Mesenteric fat pad (tissue), 1 donor: ENCODE data around the gene SCFD2. TPM values are rescaled to one million over a fixed set of nuclear protein-coding genes. Genes with fewer than 3 reads are reported as not detected.
"Not testable (repeated sequence)": the region's sequence is repeated elsewhere in the genome, so short reads cannot be mapped to it uniquely, and the experiment has no call there.

Experiments
- DNase-seq: peaks from one replicate; pipeline ENCODE4 v3.0.0-alpha.2; 2020; ENCODE audit warnings: low spot score
- total RNA-seq: library from RNA; stranded (reverse); fragmentation: NEBNext Ultra II Directional; extraction: Animal tissue kit (Norgen Biotek cat#: 25700); gene quantifications from one replicate; pipeline ENCODE4 v1.2.1, GENCODE V29; 2021
- donor health status: DM: yes; HTN: yes; CAD: no.

The SCFD2 gene
- total RNA-seq, 1 donor from 2014 or later: 23.3 TPM

DNA sequence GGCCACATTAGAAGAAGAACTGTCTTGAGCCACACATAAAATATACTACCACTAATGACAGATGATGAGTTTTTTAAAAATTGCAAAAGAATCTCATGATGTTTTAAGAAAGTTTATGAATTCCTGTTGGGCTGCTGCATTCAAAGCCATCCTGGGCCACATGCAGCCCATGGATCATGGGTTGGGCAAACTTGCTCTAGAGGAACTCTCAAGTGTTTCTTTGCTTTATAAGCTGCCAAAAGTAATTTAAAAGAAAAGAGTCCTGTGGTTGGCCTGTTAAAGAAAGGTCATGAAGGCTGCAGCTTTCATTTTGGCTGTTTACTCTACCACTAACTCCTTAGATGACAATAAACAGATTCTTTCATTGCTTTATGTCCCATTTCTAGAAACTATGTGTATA lies 218.2 kb downstream of the SCFD2 start:
- no peak for DNase-seq

DNA sequence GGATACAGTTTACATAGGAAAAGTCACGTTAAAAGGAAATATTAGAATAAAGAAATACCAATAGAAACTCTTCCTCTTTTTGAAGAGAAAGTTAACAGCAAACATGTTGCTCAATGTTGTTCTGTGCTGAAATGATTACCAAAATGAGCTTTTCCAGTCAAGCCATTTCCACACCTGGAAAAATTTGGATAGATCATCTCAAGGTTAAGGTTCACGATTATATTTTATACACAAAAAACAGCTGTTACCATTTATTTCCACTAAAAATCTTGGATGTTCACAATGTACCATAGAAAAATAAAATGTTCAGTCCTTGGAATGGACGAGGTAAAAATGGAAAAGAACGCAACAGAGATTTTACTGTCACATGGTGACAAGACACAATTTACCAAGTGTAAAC lies 218.7 kb downstream of the SCFD2 start:
- DNase-seq: no peak

DNA sequence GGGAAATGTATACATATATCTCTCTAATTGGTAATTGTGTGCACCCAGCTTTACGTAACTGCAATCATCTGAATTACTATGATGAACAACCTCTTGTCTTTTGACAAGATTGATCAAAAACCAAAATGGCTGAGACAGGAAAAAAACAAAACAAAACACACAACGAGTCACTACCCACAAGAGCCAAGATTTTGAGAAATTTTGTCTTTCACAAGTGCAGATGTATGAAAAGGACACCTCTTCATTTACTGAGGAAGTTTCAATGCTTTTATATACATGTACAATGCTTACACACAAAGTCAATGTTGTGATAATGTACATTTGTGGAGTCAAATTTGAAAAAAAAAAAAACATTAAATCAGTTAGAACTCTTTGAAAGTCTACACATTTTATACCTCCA lies 224.6 kb downstream of the SCFD2 start:
- DNase-seq: no peak

DNA sequence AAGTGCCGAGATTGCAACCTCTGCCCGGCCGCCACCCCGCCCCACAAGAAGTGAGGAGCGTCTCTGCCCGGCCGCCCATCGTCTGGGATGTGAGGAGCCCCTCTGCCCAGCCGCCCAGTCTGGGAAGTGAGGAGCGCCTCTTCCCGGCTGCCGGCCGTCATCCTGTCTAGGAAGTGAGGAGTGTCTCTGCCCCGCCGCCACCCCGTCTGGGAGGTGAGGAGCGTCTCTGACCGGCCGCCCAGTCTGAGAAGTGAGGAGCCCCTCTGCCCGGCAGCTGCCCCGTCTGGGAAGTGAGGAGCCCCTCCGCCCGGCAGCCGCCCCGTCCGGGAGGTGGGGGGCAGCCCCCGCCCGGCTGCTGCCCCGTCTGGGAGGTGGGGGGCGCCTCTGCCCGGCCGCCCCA lies 226.6 kb downstream of the SCFD2 start:
- not testable (repeated sequence) for DNase-seq

DNA sequence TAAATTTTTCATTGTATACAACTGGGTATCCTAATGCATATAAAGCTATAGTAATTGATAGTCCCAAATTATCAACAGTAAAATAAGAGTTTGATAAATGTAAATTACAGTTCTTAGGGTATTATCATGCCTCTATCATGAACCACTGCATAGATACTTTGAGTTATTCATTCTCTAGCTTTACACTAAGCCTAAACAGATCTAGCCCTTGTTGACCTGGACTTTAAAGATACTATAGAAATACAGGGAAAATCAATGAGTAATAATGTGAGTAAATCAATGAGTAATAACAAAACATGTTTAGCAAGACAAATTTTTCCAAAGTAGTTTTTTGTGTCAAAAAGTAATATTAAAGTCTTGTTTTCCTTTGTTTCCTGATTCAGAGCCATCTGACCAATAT lies 228.4 kb downstream of the SCFD2 start:
- DNase-seq: no peak

DNA sequence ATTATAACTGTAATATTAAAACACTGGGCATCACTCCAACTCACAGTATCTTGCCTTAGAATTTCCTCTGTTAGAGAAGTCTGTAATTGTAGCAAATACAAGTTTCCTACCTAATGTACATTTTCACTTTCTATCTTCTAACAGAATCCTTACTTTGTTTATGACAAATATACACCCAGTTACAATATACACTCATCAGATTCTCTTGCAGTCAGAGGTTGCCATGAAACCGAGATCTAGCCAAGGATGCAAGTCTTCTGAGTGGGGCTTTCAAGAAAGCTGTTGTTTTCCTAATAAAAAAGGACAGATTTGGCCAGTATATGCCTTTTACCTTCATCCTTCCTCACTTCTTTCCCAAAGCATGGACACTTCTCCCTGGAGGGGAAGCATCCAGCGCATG lies 228.9 kb downstream of the SCFD2 start:
- DNase-seq: no peak

DNA sequence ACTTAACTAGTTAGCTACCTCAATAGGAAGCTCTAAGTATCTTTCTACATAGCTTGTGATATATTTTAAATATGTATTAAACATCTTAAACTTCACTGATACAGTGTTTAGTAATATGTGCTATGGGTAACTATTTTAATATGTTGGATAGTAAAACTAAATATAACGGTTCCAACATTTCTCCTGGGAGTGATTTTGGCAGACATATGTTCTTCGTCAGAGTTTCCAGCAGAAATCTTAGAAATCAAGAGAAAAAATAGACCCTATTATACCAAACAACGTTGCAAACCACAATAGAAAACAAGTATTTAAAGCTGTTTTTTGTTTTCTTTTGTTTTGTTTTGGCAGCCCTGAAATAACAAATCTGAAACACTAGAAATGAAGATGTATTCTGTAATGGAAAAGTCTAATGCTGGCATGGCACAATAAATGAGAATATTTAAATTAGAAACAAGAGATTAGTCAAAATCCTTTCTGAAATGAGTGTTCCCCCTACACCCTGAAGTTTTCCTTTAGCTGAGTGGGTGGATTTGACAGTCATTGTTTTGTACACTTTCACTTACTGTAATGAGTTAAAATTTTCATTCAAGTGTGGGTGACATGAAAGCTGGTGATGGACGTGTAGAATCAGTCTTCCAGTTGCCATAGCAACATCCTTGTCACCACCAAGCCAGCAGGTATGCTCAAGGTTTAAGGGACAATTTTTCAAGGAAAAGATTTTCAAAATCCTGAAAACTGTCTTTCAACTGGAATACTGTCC lies 233.5 kb downstream of the SCFD2 start:
- no peak for DNase-seq

DNA sequence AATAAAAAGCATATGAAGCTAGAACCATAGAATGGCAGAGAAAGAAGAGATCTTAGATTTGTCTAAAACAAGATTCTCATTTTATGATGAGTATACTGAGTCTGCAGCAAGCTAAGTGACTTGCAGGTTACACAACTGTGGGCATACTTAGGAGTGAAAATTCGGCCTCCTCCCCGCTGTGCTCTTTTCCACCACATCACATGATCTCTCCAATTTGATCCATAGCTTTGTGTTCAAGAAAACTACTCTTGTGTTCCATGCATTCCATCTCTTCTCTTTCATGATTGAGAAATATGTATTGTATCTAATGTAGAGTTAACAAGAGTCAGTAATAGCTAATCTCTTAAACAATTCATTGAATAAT lies 234.3 kb downstream of the SCFD2 start:
- DNase-seq: no peak

DNA sequence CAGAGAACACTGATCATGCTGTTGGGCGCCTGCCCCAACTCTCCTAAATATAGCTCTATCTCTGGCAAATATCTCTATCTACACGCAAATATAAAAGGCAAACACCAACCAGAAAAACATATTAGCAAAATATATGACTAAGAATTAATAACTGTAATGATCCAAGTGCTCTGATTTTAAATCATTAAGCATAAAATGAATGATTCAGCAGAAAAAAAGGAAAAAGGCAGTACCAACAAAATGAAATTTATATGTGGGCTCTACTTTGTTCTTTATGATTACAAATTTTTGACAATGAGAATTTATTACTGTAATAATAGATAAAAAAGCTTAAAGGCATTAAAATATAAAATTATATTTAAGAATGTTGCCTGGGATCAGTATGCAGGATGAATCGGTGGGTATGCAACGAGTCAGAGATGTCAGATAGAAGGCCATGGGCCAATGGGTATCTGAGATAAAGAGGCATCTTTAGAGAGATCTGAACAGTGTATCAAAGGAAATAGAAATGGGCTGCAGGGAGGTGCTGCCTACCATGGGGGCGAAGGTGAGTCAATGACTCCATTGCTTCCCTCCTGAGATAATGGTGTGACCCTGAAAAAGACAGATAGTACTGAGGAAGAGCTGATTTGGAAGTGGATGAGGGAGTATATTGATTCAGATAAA lies 234.8 kb downstream of the SCFD2 start:
- no peak for DNase-seq

DNA sequence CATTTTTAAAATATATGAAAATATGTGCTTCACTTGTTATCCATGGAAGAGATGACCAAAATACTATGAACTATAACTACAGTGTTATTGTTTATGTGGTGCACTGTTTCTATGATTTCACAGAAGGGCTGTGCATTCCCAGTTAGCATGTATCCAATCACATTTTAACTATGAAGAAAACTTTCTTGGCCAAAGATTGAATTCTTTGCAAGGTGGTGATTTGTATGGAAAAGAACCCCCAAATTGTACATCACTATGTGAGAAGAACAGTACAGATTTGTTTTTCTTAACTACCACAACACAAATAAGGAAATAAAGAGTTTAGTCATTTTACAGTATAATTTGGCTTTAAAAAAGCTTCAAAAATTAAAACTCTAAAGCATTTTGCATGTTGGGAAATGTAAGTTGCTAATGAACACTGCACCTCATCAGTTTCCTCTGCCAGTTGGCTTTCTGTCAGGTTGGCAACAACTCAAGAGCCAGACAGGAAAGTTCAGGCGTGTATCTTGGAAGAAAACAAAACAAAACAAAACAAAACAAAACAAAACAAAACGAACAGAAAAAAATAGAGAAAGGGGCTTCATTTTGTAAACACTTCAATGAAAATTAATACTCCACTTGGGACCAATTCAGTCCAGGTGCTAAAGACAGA lies 237.0 kb downstream of the SCFD2 start:
- no peak for DNase-seq

DNA sequence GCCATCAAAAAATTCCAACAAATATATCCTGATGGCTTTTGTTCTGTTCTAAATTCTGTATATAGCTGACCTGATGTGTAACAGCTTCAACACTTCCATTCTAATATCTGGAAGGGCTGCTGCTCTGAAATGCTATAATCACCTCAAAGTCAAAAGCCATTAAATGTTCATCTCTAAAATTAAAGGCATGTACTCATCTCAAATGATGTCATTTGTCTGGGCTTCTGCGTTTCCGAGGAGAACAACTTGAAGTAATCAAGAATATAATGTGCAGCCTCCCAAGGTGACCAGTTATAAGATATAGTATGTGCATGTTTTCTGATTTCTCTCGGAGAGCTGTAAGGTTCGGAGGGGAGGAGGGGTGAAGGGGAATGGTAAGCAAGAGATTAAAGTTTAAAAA lies 237.6 kb downstream of the SCFD2 start:
- DNase-seq: no peak

DNA sequence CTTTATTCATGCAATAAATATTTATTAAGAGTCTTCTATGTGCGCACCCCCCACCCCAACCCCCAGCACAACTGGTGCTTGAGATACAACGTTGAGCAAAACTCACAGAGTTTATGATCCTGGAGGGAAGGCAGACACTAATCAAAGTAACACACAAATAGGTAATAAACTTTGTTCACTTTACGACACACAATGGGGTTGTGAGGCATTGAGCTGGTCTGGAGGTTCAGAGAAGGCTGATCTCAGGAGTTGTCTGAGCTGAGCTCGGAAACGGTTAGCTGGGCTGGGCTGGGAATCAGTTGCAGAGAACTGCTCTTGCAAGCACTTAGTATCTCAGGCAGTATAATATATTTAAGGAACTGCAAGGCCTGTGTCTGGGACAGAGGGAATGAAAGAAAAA lies 238.5 kb downstream of the SCFD2 start:
- DNase-seq: no peak

DNA sequence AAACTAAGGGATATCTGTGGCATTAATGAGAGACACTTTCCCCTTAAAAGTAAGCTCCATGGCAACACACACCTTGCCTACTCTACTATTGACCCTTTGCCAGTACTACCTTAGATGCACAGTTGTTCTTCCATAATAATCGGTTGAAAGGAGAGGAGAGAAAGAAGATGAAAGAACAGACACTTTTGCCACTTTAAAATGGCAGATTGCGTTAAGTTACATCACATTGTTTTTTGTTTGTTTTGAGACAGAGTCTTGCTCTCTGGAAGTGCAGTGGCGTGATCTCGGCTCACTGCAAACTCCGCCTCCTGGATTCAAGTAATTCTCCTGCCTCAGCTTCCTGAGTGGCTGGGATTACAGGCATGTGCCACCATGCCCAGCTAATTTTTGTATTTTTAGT lies 239.8 kb downstream of the SCFD2 start:
- no peak for DNase-seq

DNA sequence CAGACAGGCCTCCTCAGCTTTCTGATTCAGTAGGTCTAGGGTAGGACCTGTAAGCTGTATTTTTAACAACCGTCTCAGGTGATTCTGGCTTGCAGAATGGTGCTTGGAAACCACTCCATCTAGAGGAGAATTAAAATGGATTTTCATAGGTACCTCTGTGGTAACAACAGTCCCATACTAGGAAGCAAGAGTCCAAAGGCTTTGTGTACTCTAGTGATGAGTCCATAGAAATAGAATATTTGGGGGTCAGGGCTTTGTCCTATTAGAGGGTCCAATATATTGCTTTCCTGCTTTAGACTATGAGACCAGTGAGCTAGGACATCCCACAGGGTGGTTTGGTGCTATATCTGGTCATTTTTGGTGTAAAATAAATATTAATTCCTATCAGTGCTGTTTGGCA lies 242.0 kb downstream of the SCFD2 start:
- DNase-seq: no peak

DNA sequence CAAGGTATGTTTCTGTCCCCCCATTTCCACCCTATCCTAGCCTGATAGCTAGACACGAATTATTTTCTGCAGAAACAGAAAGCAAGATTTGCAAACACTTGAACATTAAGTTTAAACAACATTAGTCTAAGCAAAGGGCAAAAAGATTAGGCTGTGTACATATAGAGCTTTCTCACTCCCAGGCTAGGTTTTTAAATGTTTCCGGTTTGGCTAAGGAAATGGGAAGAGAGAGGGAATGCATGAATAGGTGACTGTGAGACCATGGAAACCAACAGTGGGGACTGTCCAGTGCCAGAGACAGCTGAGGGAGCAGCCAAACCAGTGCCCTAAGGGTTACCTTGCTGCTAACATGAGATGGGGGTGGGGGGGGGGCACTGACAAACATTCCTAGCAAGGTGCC lies 242.7 kb downstream of the SCFD2 start:
- no peak for DNase-seq

DNA sequence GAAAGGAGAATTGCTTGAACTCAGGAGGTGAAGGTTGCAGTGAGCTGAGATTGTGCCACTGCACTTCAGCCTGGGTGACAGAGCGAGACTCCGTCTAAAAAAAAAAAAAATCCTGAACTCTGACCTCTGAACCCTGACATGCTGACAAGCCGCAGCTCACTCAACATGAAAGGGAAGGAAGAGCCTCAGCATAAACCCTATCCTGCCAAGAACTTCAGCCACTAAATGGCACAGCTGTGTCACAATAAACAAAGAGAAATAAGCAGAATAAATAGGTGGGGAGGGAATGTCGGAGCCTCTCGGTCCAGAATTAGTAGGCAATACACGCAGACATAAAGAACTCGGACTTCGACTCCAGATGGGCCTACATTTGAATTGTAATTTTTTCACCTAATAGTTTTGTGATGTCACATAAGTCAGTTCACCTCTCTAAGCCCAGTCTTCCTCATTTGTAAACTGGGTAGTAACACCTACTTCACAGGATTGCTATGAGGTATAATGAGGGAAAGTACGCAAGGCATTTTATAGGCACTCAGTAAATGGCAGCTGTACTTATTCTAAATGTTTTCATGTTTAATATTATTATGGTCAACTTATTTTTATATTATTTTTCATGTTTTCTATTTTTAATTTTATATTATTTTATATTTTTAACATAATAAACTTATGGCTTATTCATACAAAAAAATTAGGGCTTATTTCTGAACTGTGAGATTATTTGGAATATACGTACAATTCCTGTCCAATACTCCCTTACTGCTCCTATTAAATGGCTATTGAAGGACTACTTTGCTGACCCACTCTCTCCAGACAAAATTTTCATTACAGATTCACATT lies 243.4 kb downstream of the SCFD2 start:
- DNase-seq: no peak

DNA sequence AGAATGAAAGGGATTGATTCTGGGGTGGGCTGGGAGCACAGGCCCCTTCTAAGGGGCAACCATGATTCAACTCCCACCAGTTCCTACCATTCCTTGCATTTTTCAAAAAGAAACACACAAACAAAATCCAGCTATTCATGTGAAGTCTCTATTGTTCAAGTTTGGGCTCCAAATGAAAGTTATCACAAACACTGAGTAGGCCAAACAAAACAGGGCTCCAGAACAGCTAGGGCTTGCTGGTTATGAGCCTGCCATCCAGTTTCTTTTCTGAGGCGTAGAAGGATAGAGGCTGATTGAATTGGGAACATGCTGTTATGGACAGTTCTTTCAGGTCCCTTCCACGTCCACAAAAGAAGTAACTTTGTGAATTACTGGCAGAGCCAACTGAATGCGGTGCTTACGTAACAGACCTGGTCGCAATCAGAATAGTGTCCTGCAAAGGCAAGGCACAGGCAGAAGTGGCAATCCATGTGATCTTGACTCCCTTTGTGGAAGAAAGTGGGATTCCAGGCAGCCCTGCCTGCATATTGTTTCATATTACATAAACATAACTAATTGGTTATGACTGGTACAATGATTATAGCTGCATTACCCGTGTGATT lies 244.5 kb downstream of the SCFD2 start:
- DNase-seq: no peak

DNA sequence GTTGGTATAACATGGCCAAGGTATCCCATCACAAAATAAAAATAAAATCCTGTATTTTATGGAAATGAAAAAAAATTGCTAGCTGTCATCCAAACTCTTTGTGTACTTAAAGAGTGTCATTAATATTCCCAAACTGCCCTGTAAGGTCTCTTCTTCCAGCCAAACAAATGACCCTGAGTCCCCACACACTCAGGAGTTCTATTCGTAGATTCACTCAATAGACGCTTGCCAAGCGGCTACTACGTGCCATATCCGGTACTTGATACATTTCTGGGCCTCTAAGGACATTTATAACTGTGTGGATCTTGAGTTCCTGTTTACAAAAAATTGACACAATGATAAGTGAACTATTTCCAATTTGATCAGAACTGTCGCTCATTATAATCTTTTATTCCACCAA lies 245.1 kb downstream of the SCFD2 start:
- DNase-seq: no peak

DNA sequence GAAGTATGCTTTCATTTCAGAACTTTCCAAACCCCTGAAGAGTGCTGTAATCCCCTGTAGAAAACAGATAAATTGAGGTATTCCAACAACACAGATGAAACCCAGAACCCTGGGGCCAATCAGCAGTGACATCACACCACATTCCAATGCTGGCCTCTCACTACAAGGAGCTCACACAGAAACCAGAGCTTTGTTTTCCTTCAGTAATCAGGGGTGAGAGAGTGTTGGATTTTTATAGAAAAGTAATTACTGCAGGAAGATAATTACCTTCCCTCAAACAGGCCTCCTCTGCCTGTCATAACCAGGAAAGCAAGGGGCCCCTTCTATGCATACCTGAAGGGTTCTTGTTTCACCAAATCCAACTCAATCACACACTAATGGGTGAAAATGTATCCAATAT lies 246.2 kb downstream of the SCFD2 start:
- no peak for DNase-seq

DNA sequence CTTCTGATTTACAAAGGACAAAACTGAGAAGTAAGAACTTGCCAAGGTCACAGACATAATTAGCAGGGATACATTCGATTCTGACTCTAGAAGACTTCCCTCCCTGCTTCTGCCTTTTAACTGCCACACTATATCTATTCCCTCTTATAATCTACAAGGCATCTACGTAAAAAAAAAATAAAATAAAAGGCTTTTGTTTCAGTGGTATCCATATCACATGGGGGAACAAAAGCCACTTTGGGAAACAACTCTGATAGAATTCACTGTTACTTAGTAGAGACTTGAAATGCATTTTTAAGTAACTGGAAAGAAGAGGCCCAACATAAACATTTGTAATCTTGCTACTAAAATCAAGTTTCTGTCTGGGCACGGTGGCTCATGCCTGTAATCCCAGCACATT lies 247.2 kb downstream of the SCFD2 start:
- no peak for DNase-seq

DNA sequence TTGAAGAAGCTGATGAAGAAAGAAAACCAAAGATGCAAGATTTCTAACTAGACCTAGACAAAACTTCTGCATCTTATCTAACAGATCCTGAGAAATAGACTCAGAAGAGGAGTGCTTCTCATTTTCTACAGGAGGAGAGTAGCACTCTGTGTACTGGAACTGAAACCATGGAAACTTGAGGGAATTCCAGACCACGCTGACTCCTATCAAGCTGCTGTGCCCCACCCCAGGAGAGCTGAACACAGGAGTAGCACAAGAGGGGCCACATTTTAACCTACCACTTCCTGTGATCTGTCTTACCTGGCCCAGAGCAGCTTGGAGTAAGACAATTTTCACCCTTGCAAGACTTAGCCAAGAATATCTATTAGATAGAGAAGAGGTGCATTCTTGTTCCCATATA lies 248.9 kb downstream of the SCFD2 start:
- DNase-seq: no peak
